ENCODE data around the gene RAG2.
A peak's percentile ranks its signal among the peaks of the same experiment; 100 is the strongest.

The RAG2 gene

GRCh38 chr11:36565031-36565610, 32.9 kb downstream of the RAG2 start:
- no peak for TF ChIP-seq REST (IDR thresholded peaks at IDR 0.05; ENCODE audit: insufficient replicate concordance, low read depth)
- no peak for TF ChIP-seq SPI1 (IDR thresholded peaks at IDR 0.05; ENCODE audit: borderline replicate concordance, low read depth)
- no peak for TF ChIP-seq POLR2AphosphoS5 (IDR thresholded peaks at IDR 0.05; ENCODE audit: low read depth)
- no peak for TF ChIP-seq GABPA (IDR thresholded peaks at IDR 0.05; ENCODE audit: low read depth)
- TF ChIP-seq, protein P1, sequence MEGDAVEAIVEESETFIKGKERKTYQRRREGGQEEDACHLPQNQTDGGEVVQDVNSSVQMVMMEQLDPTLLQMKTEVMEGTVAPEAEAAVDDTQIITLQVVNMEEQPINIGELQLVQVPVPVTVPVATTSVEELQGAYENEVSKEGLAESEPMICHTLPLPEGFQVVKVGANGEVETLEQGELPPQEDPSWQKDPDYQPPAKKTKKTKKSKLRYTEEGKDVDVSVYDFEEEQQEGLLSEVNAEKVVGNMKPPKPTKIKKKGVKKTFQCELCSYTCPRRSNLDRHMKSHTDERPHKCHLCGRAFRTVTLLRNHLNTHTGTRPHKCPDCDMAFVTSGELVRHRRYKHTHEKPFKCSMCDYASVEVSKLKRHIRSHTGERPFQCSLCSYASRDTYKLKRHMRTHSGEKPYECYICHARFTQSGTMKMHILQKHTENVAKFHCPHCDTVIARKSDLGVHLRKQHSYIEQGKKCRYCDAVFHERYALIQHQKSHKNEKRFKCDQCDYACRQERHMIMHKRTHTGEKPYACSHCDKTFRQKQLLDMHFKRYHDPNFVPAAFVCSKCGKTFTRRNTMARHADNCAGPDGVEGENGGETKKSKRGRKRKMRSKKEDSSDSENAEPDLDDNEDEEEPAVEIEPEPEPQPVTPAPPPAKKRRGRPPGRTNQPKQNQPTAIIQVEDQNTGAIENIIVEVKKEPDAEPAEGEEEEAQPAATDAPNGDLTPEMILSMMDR (IDR thresholded peaks at IDR 0.05; ENCODE audit: insufficient read depth, low read length), result no peak
- Histone ChIP-seq H3K4me3 (replicated peaks; ENCODE audit: insufficient read depth, low read length) (no peak overlapping the region), H3K27me3 (ENCODE audit: insufficient read depth, poor library complexity, severe bottlenecking) (peaks cover 9% of the 10 kb centered on the region), H3K27ac (replicated peaks) (no peak overlapping the region)
- no peak for DNase-seq (ENCODE audit: low read depth in 1 of 2, low spot score in 1 of 2)

- TF ChIP-seq, protein P1 (IDR thresholded peaks at IDR 0.05; ENCODE audit: insufficient read depth, low read length), result no peak
- TF ChIP-seq GABPA (IDR thresholded peaks at IDR 0.05; ENCODE audit: low read depth) (no peak), REST (IDR thresholded peaks at IDR 0.05; ENCODE audit: insufficient replicate concordance, low read depth) (no peak), SPI1 (IDR thresholded peaks at IDR 0.05; ENCODE audit: borderline replicate concordance, low read depth) (no peak), POLR2AphosphoS5 (IDR thresholded peaks at IDR 0.05; ENCODE audit: low read depth) (no peak)
- peak in 1 of 2 experiments; percentile 54 for DNase-seq (ENCODE audit: low read depth in 1 of 2, low spot score in 1 of 2)
- Histone ChIP-seq H3K27ac (replicated peaks) (no peak overlapping the region), H3K4me3 (replicated peaks; ENCODE audit: insufficient read depth, low read length) (0 out of 2 replicates have a peak overlapping the region, but pooled peaks have one; percentile 2), H3K27me3 (ENCODE audit: insufficient read depth, poor library complexity, severe bottlenecking) (peaks cover 9% of the 10 kb centered on the region)
Measured at GRCh38 chr11:36564376-36565030, 33.5 kb downstream of the RAG2 start.

DNA sequence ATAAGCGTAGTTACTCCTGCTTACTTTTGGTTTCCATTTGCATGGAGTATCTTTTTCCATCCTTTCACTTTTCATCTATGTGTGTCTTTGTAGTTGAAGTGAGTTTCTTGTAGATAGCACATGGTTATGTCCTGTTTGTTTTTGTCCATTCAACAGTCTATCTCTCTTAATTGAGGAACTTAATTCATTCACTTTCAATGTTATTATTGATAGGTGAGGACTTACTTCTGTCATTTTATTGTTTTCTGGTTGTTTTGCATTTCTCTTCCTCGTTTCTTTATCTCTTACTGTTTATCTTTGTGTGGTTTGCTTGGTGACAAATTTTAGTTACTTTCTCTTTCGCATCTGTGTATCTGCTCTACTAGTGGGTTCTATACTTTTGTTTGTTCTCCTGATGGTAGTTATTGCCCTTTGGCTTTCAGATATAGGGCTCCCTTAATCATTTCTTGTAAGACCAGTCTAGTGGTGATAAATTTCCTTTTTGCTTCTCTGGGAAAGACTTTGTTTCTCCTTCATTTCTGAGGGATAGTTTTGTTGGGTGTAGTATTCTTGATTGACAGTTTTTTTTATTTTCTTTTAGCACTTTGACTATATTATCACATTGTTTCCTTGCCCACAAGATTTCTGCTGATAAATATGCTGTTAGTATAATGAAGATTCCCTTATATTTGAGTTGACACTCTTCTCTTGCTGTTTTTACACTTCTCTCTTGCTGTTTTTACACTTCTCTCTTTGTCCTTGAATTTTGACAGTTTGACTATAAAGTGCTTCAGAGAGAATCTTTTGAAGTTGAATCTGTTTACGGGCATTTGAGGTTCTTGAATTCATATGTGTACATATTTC, 39.2 kb downstream of the RAG2 start:
- no peak for TF ChIP-seq GABPA (IDR thresholded peaks at IDR 0.05; ENCODE audit: low read depth)
- TF ChIP-seq, protein P1 (IDR thresholded peaks at IDR 0.05; ENCODE audit: insufficient read depth, low read length), result no peak
- no peak for TF ChIP-seq POLR2AphosphoS5 (IDR thresholded peaks at IDR 0.05; ENCODE audit: low read depth)
- TF ChIP-seq REST (IDR thresholded peaks at IDR 0.05; ENCODE audit: insufficient replicate concordance, low read depth), result no peak
- TF ChIP-seq SPI1 (IDR thresholded peaks at IDR 0.05; ENCODE audit: borderline replicate concordance, low read depth), result no peak
- no peak overlapping the region for H3K4me3 ChIP-seq (replicated peaks; ENCODE audit: insufficient read depth, low read length)
- no peaks in the 10 kb centered on the region for H3K27me3 ChIP-seq (ENCODE audit: insufficient read depth, poor library complexity, severe bottlenecking)

More for the DNA sequence above, 39.2 kb downstream of the RAG2 start:
- no peak for DNase-seq (ENCODE audit: low read depth in 1 of 2, low spot score in 1 of 2)
- H3K27ac ChIP-seq (replicated peaks), result no peak overlapping the region

Data from HL-60 (cell line).